C4-2B (cell line): ENCODE data around the gene HAPLN2.

Source experiments
- H3K27ac ChIP-seq: fragments of 450-650 bp; 2 replicates; pipeline ENCODE4 v1.5.1; 2017
- CTCF ChIP-seq: fragments of 450-650 bp; conservative IDR thresholded peaks from 2 replicates; pipeline ENCODE4 v1.5.1; 2017; ENCODE audit warnings: mild to moderate bottlenecking
- ZFX ChIP-seq: fragments of 450-650 bp; IDR thresholded peaks from 2 replicates; pipeline ENCODE4 v1.6.1; 2017

Gene HAPLN2

GRCh38 chr1:156618853-156619581 is at the start of gene HAPLN2:
TSS of gene HAPLN2 (plus strand) at chr1:156619415. CDS start at chr1:156623491, 4,076 bp downstream.
- no peak within 1 kb of the TSS for H3K27ac ChIP-seq
- no peak for TF ChIP-seq ZFX
- peak; percentile 73 for TF ChIP-seq CTCF

- H3K27ac ChIP-seq = peak overlapping the region; percentile 65
- no peak for TF ChIP-seq ZFX
- TF ChIP-seq CTCF = no peak
These were observed 47.9 kb upstream of the HAPLN2 start for GRCh38 chr1:156571261-156571852.

GRCh38 chr1:156571919-156572662 is 47.1 kb upstream of the HAPLN2 start, which contains the start of gene IQGAP3:
TSS of gene IQGAP3 (minus strand) at chr1:156572565. CDS start at chr1:156572529, 36 bp downstream.
- peak within 1 kb of the TSS; percentile 65 for H3K27ac ChIP-seq
- TF ChIP-seq CTCF (no peak), ZFX (no peak; the same call in 1 of the 2 replicates)

GRCh38 chr1:156572663-156573018 is 46.6 kb upstream of the HAPLN2 start:
- TF ChIP-seq ZFX = no peak
- no peak for TF ChIP-seq CTCF
- peak overlapping the region; percentile 65; the same call in 1 of the 2 replicates for H3K27ac ChIP-seq

- TF ChIP-seq CTCF (no peak), ZFX (no peak)
- no peak overlapping the region for H3K27ac ChIP-seq
These were observed 45.1 kb upstream of the HAPLN2 start for GRCh38 chr1:156574039-156574633.

DNA sequence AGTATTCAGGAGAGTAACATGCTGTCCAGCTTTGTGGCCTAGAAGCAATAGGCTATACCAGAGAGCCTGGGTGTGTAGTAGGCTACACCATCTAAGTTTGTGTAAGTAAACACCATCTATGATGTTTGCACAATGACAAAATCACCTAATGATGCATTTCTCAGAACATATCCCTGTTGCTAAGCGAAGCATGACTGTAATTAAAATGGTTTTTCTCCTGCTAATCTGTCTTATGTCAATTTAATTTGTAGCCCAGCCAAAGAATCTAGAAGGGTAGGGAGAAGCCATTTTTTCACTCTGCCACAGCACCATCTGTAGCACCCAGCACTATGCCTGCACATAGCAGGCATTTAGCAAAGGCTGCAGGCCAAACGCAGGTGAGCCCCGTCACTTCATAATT is 41.7 kb upstream of the HAPLN2 start:
- TF ChIP-seq ZFX = no peak
- TF ChIP-seq CTCF = no peak
- no peak overlapping the region for H3K27ac ChIP-seq
